Fibroblast of skin of left quadriceps (primary cell): ENCODE measurements around the gene MBD6.
"Not testable (repeated sequence)": the region's sequence is repeated elsewhere in the genome, so short reads cannot be mapped to it uniquely, and the experiment has no call there.

Source experiments
- DNase-seq, 2 experiments: peaks; one replicate each; pipeline ENCODE4 v3.0.0-alpha.2; 2013; ENCODE audit warnings: low read depth in 2 of 2

MBD6 gene

GRCh38 chr12:57488402-57489156, 34.0 kb upstream of the MBD6 start:
- no peak for DNase-seq

- DNase-seq: no peak
Measured at GRCh38 chr12:57489157-57489641, 33.4 kb upstream of the MBD6 start.

- DNase-seq: no peak
Measured at GRCh38 chr12:57490126-57490525, 32.5 kb upstream of the MBD6 start.

- DNase-seq: no peak
Measured at GRCh38 chr12:57491393-57492280, 31.0 kb upstream of the MBD6 start.

GRCh38 chr12:57495051-57495701, 27.4 kb upstream of the MBD6 start:
- DNase-seq: not testable (repeated sequence)

GRCh38 chr12:57496822-57497221, 25.8 kb upstream of the MBD6 start:
- no peak for DNase-seq

- DNase-seq: no peak
Measured at GRCh38 chr12:57497223-57498131, 25.1 kb upstream of the MBD6 start.

- no peak for DNase-seq
Measured at GRCh38 chr12:57498132-57498502, 24.5 kb upstream of the MBD6 start.

GRCh38 chr12:57498571-57498970, 24.1 kb upstream of the MBD6 start:
- no peak for DNase-seq

GRCh38 chr12:57500213-57500612, 22.4 kb upstream of the MBD6 start:
- no peak for DNase-seq

GRCh38 chr12:57502311-57502969, 20.2 kb upstream of the MBD6 start:
- not testable (repeated sequence) for DNase-seq

- DNase-seq: not testable (repeated sequence)
Measured at GRCh38 chr12:57506541-57506940, 16.1 kb upstream of the MBD6 start.

- DNase-seq: not testable (repeated sequence)
Measured at GRCh38 chr12:57507796-57508195, 14.8 kb upstream of the MBD6 start.

- no peak for DNase-seq
Measured at GRCh38 chr12:57511161-57511560, 11.5 kb upstream of the MBD6 start.

GRCh38 chr12:57511588-57512325, 10.9 kb upstream of the MBD6 start:
- DNase-seq: no peak

GRCh38 chr12:57512665-57513064, 10.0 kb upstream of the MBD6 start:
- no peak for DNase-seq

- no peak for DNase-seq
Measured at GRCh38 chr12:57513266-57513665, 9.4 kb upstream of the MBD6 start.

- DNase-seq: not testable (repeated sequence)
Measured at GRCh38 chr12:57513677-57514076, 8.9 kb upstream of the MBD6 start.

- DNase-seq: not testable (repeated sequence)
Measured at GRCh38 chr12:57514246-57514645, 8.4 kb upstream of the MBD6 start.
